A549 (cell line): Measurements from ENCODE around the gene TOGARAM2.

ENCODE experiments used
- CTCF ChIP-seq: fragments of >200 bp; sonication (Bioruptor Twin); formaldehyde crosslinking; IDR thresholded peaks from 3 replicates; pipeline ENCODE4 v1.5.1; 2016
- ELK1 ChIP-seq: fragments of 150-350 bp; IDR thresholded peaks from 2 replicates; pipeline ENCODE4 v1.6.1; 2014; ENCODE audit warnings: low read depth, mild to moderate bottlenecking, low read length
- EP300 ChIP-seq, 2 experiments: fragments of >200 bp; sonication (Bioruptor Twin); formaldehyde crosslinking; IDR thresholded peaks; 2 replicates in 1 of 2; 3 replicates in 1 of 2; pipeline ENCODE4 v1.6.1; 2016 to 2017
- HMGXB4 ChIP-seq: fragments of 250-450 bp; sonication (Bioruptor Pico); IDR thresholded peaks from 2 replicates; pipeline ENCODE4 v1.5.0; 2021; ENCODE audit warnings: mild to moderate bottlenecking, moderate library complexity, borderline replicate concordance
- MAX ChIP-seq: IDR thresholded peaks from 2 replicates; pipeline ENCODE4 v1.6.1; 2012
- POLR2A ChIP-seq: IDR thresholded peaks from 2 replicates; pipeline ENCODE4 v1.6.1; 2012; ENCODE audit warnings: mild to moderate bottlenecking, low read length

- TF ChIP-seq POLR2A (no peak), EP300 (IDR thresholded peaks at IDR 0.05) (no peak), ELK1 (no peak), CTCF (no peak), MAX (no peak), HMGXB4 (no peak)
These were observed 87.4 kb downstream of the TOGARAM2 start for GRCh38 chr2:29068513-29068912.
